Ishikawa (cell line): Measurements from ENCODE around the gene FGD3.

Source experiments
- CEBPB ChIP-seq: IDR thresholded peaks from 2 replicates; pipeline ENCODE4 v1.6.1; 2012
- CREB1 ChIP-seq: IDR thresholded peaks from 2 replicates; pipeline ENCODE4 v1.6.1; 2012; ENCODE audit warnings: low read depth
- EGR1 ChIP-seq: IDR thresholded peaks from 2 replicates; pipeline ENCODE4 v1.6.1; 2012
- EP300 ChIP-seq: IDR thresholded peaks from 2 replicates; pipeline ENCODE4 v1.6.1; 2012; ENCODE audit warnings: borderline replicate concordance
- FOXM1 ChIP-seq: IDR thresholded peaks from 2 replicates; pipeline ENCODE4 v1.6.1; 2012; ENCODE audit warnings: low read depth, borderline replicate concordance
- MAX ChIP-seq: IDR thresholded peaks from 2 replicates; pipeline ENCODE4 v1.6.1; 2012
- NFIC ChIP-seq: IDR thresholded peaks from 2 replicates; pipeline ENCODE4 v1.6.1; 2012
- RAD21 ChIP-seq: IDR thresholded peaks from 2 replicates; pipeline ENCODE4 v1.6.1; 2012; ENCODE audit warnings: low read depth
- REST ChIP-seq: IDR thresholded peaks from 2 replicates; pipeline ENCODE4 v1.6.1; 2012; ENCODE audit warnings: low read depth, mild to moderate bottlenecking
- TAF1 ChIP-seq: IDR thresholded peaks from 2 replicates; pipeline ENCODE4 v1.6.1; 2012; ENCODE audit warnings: low read depth, mild to moderate bottlenecking
- TCF12 ChIP-seq: IDR thresholded peaks from 2 replicates; pipeline ENCODE4 v1.6.1; 2012; ENCODE audit warnings: low read depth
- TEAD4 ChIP-seq: IDR thresholded peaks from 2 replicates; pipeline ENCODE4 v1.6.1; 2012
- USF1 ChIP-seq: IDR thresholded peaks from 2 replicates; pipeline ENCODE4 v1.6.1; 2012
- YY1 ChIP-seq: IDR thresholded peaks from 2 replicates; pipeline ENCODE4 v1.6.1; 2012; ENCODE audit warnings: low read depth
- ZBTB7A ChIP-seq: IDR thresholded peaks from 2 replicates; pipeline ENCODE4 v1.6.1; 2012; ENCODE audit warnings: low read depth

The FGD3 gene

GRCh38 chr9:93077367-93077766 lies 130.0 kb downstream of the FGD3 start:
- TF ChIP-seq CEBPB: no peak

- no peak for TF ChIP-seq EGR1
- TF ChIP-seq NFIC: no peak
- no peak for TF ChIP-seq FOXM1
- TF ChIP-seq ZBTB7A: no peak
- TF ChIP-seq MAX: no peak
- TF ChIP-seq TEAD4: no peak
- TF ChIP-seq CEBPB: no peak
- no peak for TF ChIP-seq YY1
- TF ChIP-seq TAF1: no peak
- TF ChIP-seq CREB1: no peak
- no peak for TF ChIP-seq TCF12
- TF ChIP-seq EP300: no peak
- TF ChIP-seq USF1: no peak
- TF ChIP-seq RAD21: no peak
- no peak for TF ChIP-seq REST
These were observed 130.5 kb downstream of the FGD3 start for GRCh38 chr9:93077811-93078210.

- TF ChIP-seq USF1: no peak
- no peak for TF ChIP-seq FOXM1
- no peak for TF ChIP-seq ZBTB7A
- no peak for TF ChIP-seq CREB1
These were observed 132.0 kb downstream of the FGD3 start for GRCh38 chr9:93079371-93079770.

GRCh38 chr9:93080406-93080805 lies 133.1 kb downstream of the FGD3 start:
- TF ChIP-seq REST (no peak), RAD21 (no peak), USF1 (no peak), EGR1 (no peak)

GRCh38 chr9:93081081-93081529 lies 133.8 kb downstream of the FGD3 start:
- no peak for TF ChIP-seq TCF12
- no peak for TF ChIP-seq EP300
- no peak for TF ChIP-seq MAX
- no peak for TF ChIP-seq NFIC
- TF ChIP-seq CREB1: no peak
- TF ChIP-seq YY1: no peak
- TF ChIP-seq USF1: no peak
- TF ChIP-seq EGR1: no peak
- TF ChIP-seq FOXM1: no peak
- TF ChIP-seq RAD21: no peak
- no peak for TF ChIP-seq CEBPB

GRCh38 chr9:93081931-93082330 lies 134.6 kb downstream of the FGD3 start:
- no peak for TF ChIP-seq YY1
